ENCODE measurements around the gene CMC4.

The CMC4 gene

GRCh38 chrX:155028877-155029291, 42.1 kb downstream of the CMC4 start:
- Histone ChIP-seq H3K27me3 (ENCODE audit: control insufficient read depth in 5 of 5, insufficient read depth in 4 of 5, low read length in 5 of 5) (no peaks in the 10 kb centered on the region), H3K36me3 (ENCODE audit: control insufficient read depth in 5 of 5, insufficient read depth in 5 of 5, low read length in 5 of 5) (peaks cover 0 to 1% (median 0%) of the 10 kb centered on the region in 5 donors), H3K27ac (ENCODE audit: low read depth, low read length) (peak overlapping the region; percentile 83), H3K4me1 (ENCODE audit: control insufficient read depth in 5 of 5, insufficient read depth in 5 of 5, low read length in 5 of 5) (peaks cover 0 to 11% (median 5%) of the 10 kb centered on the region in 5 donors), H3K4me3 (ENCODE audit: low read depth in 1 of 5, low read length in 5 of 5) (no peak overlapping the region), H3K9ac (ENCODE audit: low read length in 5 of 5) (no peak overlapping the region), H3K9me3 (ENCODE audit: control insufficient read depth in 5 of 5, low read length in 5 of 5) (no peaks in the 10 kb centered on the region)

- no peak overlapping the region for H3K9ac ChIP-seq (ENCODE audit: low read length in 5 of 5)
Measured at GRCh38 chrX:155028129-155028528, 42.8 kb downstream of the CMC4 start.

GRCh38 chrX:155027509-155028066, 43.3 kb downstream of the CMC4 start:
- Histone ChIP-seq H3K4me3 (ENCODE audit: low read depth in 1 of 5, low read length in 5 of 5) (peak overlapping the region; percentile 50 to 81 (median 67)), H3K27ac (ENCODE audit: low read depth, low read length) (peak overlapping the region; percentile 83), H3K36me3 (ENCODE audit: control insufficient read depth in 5 of 5, insufficient read depth in 5 of 5, low read length in 5 of 5) (no peaks in the 10 kb centered on the region), H3K27me3 (ENCODE audit: control insufficient read depth in 5 of 5, insufficient read depth in 4 of 5, low read length in 5 of 5) (no peaks in the 10 kb centered on the region), H3K9me3 (ENCODE audit: control insufficient read depth in 5 of 5, low read length in 5 of 5) (no peaks in the 10 kb centered on the region), H3K4me1 (ENCODE audit: control insufficient read depth in 5 of 5, insufficient read depth in 5 of 5, low read length in 5 of 5) (peaks cover 0 to 11% (median 9%) of the 10 kb centered on the region in 5 donors), H3K9ac (ENCODE audit: low read length in 5 of 5) (peak overlapping the region; percentile 16 to 87 (median 74))

More at GRCh38 chrX:155028129-155028528, 42.8 kb downstream of the CMC4 start:
- H3K27me3 ChIP-seq (ENCODE audit: control insufficient read depth in 5 of 5, insufficient read depth in 4 of 5, low read length in 5 of 5): no peaks in the 10 kb centered on the region
- no peaks in the 10 kb centered on the region for H3K9me3 ChIP-seq (ENCODE audit: control insufficient read depth in 5 of 5, low read length in 5 of 5)
- peaks cover 0 to 11% (median 5%) of the 10 kb centered on the region in 5 donors for H3K4me1 ChIP-seq (ENCODE audit: control insufficient read depth in 5 of 5, insufficient read depth in 5 of 5, low read length in 5 of 5)
- peak overlapping the region; percentile 83 for H3K27ac ChIP-seq (ENCODE audit: low read depth, low read length)
- H3K4me3 ChIP-seq (ENCODE audit: low read depth in 1 of 5, low read length in 5 of 5): peak overlapping the region in 4 of 5 donors; percentile 50 to 81 (median 70)
- H3K36me3 ChIP-seq (ENCODE audit: control insufficient read depth in 5 of 5, insufficient read depth in 5 of 5, low read length in 5 of 5): no peaks in the 10 kb centered on the region

GRCh38 chrX:155026727-155027508, 44.0 kb downstream of the CMC4 start, which contains the start of gene FUNDC2:
TSS of gene FUNDC2 (plus strand) at chrX:155026844. CDS start at chrX:155026939, 95 bp downstream.
- H3K4me1 ChIP-seq (ENCODE audit: control insufficient read depth in 5 of 5, insufficient read depth in 5 of 5, low read length in 5 of 5): peaks cover 0 to 11% (median 9%) of the 10 kb centered on the region in 5 donors

GRCh38 chrX:155026420-155026726, 44.6 kb downstream of the CMC4 start:
- no peaks in the 10 kb centered on the region for H3K36me3 ChIP-seq (ENCODE audit: control insufficient read depth in 5 of 5, insufficient read depth in 5 of 5, low read length in 5 of 5)
- no peaks in the 10 kb centered on the region for H3K27me3 ChIP-seq (ENCODE audit: control insufficient read depth in 5 of 5, insufficient read depth in 4 of 5, low read length in 5 of 5)
- peak overlapping the region in 4 of 5 donors; percentile 53 to 73 (median 62) for H3K4me3 ChIP-seq (ENCODE audit: low read depth in 1 of 5, low read length in 5 of 5)
- peak overlapping the region in 2 of 5 donors; percentile 35 to 59 for H3K9ac ChIP-seq (ENCODE audit: low read length in 5 of 5)
- H3K4me1 ChIP-seq (ENCODE audit: control insufficient read depth in 5 of 5, insufficient read depth in 5 of 5, low read length in 5 of 5): peaks cover 0 to 11% (median 9%) of the 10 kb centered on the region in 5 donors
- no peaks in the 10 kb centered on the region for H3K9me3 ChIP-seq (ENCODE audit: control insufficient read depth in 5 of 5, low read length in 5 of 5)
- H3K27ac ChIP-seq (ENCODE audit: low read depth, low read length): peak overlapping the region; percentile 83

More at GRCh38 chrX:155026727-155027508, 44.0 kb downstream of the CMC4 start, which contains the start of gene FUNDC2:
- peak within 1 kb of the TSS; percentile 16 to 87 (median 74) for H3K9ac ChIP-seq (ENCODE audit: low read length in 5 of 5)
- H3K9me3 ChIP-seq (ENCODE audit: control insufficient read depth in 5 of 5, low read length in 5 of 5): no peaks in the 10 kb centered on the region
- H3K27ac ChIP-seq (ENCODE audit: low read depth, low read length): peak within 1 kb of the TSS; percentile 83
- no peaks in the 10 kb centered on the region for H3K27me3 ChIP-seq (ENCODE audit: control insufficient read depth in 5 of 5, insufficient read depth in 4 of 5, low read length in 5 of 5)
- peak within 1 kb of the TSS; percentile 56 to 81 (median 67) for H3K4me3 ChIP-seq (ENCODE audit: low read depth in 1 of 5, low read length in 5 of 5)
- no peaks in the 10 kb centered on the region for H3K36me3 ChIP-seq (ENCODE audit: control insufficient read depth in 5 of 5, insufficient read depth in 5 of 5, low read length in 5 of 5)

- Histone ChIP-seq H3K27ac (ENCODE audit: low read depth, low read length) (no peak overlapping the region), H3K9me3 (ENCODE audit: control insufficient read depth in 5 of 5, low read length in 5 of 5) (no peaks in the 10 kb centered on the region), H3K4me3 (ENCODE audit: low read depth in 1 of 5, low read length in 5 of 5) (no peak overlapping the region)
Measured at GRCh38 chrX:155023907-155024833, 46.8 kb downstream of the CMC4 start.

GRCh38 chrX:155022585-155022984, 48.4 kb downstream of the CMC4 start, which contains the start of gene F8:
TSS of gene F8 (minus strand) at chrX:155022723. CDS start at chrX:155022552, 171 bp downstream.
- peak within 1 kb of the TSS in 2 of 5 donors; percentile 21 to 66 for H3K9ac ChIP-seq (ENCODE audit: low read length in 5 of 5)
- peak within 1 kb of the TSS; percentile 10 for H3K27ac ChIP-seq (ENCODE audit: low read depth, low read length)
- H3K27me3 ChIP-seq (ENCODE audit: control insufficient read depth in 5 of 5, insufficient read depth in 4 of 5, low read length in 5 of 5): no peaks in the 10 kb centered on the region
- H3K4me3 ChIP-seq (ENCODE audit: low read depth in 1 of 5, low read length in 5 of 5): peak within 1 kb of the TSS in 4 of 5 donors; percentile 40 to 61 (median 53)
- H3K4me1 ChIP-seq (ENCODE audit: control insufficient read depth in 5 of 5, insufficient read depth in 5 of 5, low read length in 5 of 5): peaks cover 0 to 6% (median 0%) of the 10 kb centered on the region in 5 donors
- no peaks in the 10 kb centered on the region for H3K36me3 ChIP-seq (ENCODE audit: control insufficient read depth in 5 of 5, insufficient read depth in 5 of 5, low read length in 5 of 5)
- H3K9me3 ChIP-seq (ENCODE audit: control insufficient read depth in 5 of 5, low read length in 5 of 5): no peaks in the 10 kb centered on the region

More at GRCh38 chrX:155023907-155024833, 46.8 kb downstream of the CMC4 start:
- Histone ChIP-seq H3K9ac (ENCODE audit: low read length in 5 of 5) (no peak overlapping the region), H3K27me3 (ENCODE audit: control insufficient read depth in 5 of 5, insufficient read depth in 4 of 5, low read length in 5 of 5) (no peaks in the 10 kb centered on the region), H3K36me3 (ENCODE audit: control insufficient read depth in 5 of 5, insufficient read depth in 5 of 5, low read length in 5 of 5) (no peaks in the 10 kb centered on the region), H3K4me1 (ENCODE audit: control insufficient read depth in 5 of 5, insufficient read depth in 5 of 5, low read length in 5 of 5) (peaks cover 0 to 11% (median 9%) of the 10 kb centered on the region in 5 donors)

- Histone ChIP-seq H3K9ac (ENCODE audit: low read length in 5 of 5) (peak overlapping the region in 1 of 5 donors; percentile 69), H3K4me1 (ENCODE audit: control insufficient read depth in 5 of 5, insufficient read depth in 5 of 5, low read length in 5 of 5) (peaks cover 0 to 6% (median 0%) of the 10 kb centered on the region in 5 donors), H3K4me3 (ENCODE audit: low read depth in 1 of 5, low read length in 5 of 5) (peak overlapping the region in 2 of 5 donors; percentile 45 to 61), H3K27me3 (ENCODE audit: control insufficient read depth in 5 of 5, insufficient read depth in 4 of 5, low read length in 5 of 5) (no peaks in the 10 kb centered on the region), H3K9me3 (ENCODE audit: control insufficient read depth in 5 of 5, low read length in 5 of 5) (no peaks in the 10 kb centered on the region), H3K36me3 (ENCODE audit: control insufficient read depth in 5 of 5, insufficient read depth in 5 of 5, low read length in 5 of 5) (no peaks in the 10 kb centered on the region), H3K27ac (ENCODE audit: low read depth, low read length) (no peak overlapping the region)
Measured at GRCh38 chrX:155020591-155020990, 50.3 kb downstream of the CMC4 start.
